ENCODE data around the gene IKBIP.
"Not testable (repeated sequence)": the region's sequence is repeated elsewhere in the genome, so short reads cannot be mapped to it uniquely, and the experiment has no call there.

IKBIP gene

GRCh38 chr12:98610596-98610995, 34.0 kb downstream of the IKBIP start:
- CTCF ChIA-PET, result no interaction called here
- POLR2A ChIA-PET, result no interaction called here
- DNase-seq (ENCODE audit: extremely low spot score), result no peak
- TF ChIP-seq FOXM1 (IDR thresholded peaks at IDR 0.05; ENCODE audit: borderline replicate concordance) (no peak), FOXK2 (IDR thresholded peaks at IDR 0.05) (no peak), TARDBP (IDR thresholded peaks at IDR 0.05) (no peak), CTBP1 (IDR thresholded peaks at IDR 0.05; ENCODE audit: borderline replicate concordance) (no peak), ARNT (IDR thresholded peaks at IDR 0.05) (no peak), NFRKB (IDR thresholded peaks at IDR 0.05) (no peak), HDGF (IDR thresholded peaks at IDR 0.05; ENCODE audit: borderline replicate concordance) (no peak), FOXA1 (IDR thresholded peaks at IDR 0.05) (no peak), SP1 (IDR thresholded peaks at IDR 0.05) (no peak), BHLHE40 (IDR thresholded peaks at IDR 0.05; ENCODE audit: borderline replicate concordance) (no peak), SUZ12 (IDR thresholded peaks at IDR 0.05) (no peak), ZNF384 (IDR thresholded peaks at IDR 0.05) (no peak), ELF4 (IDR thresholded peaks at IDR 0.05) (no peak), PKNOX1 (IDR thresholded peaks at IDR 0.05) (no peak), L3MBTL2 (conservative IDR thresholded peaks at IDR 0.05) (no peak), LEF1 (IDR thresholded peaks at IDR 0.05; ENCODE audit: borderline replicate concordance) (no peak)

- ChIA-PET CTCF (interaction anchor here (1.0 kb wide), 1 partner anchor 40 kb away, joined by 3 read pairs; no protein-coding TSS in a partner anchor), POLR2A (interaction anchor here (1.3 to 5.4 kb wide), 2 partner anchors 13 to 38 kb away, joined by 5 to 31 read pairs; partner anchors contain the start of genes IKBIP and SLC25A3)
- TF ChIP-seq NFRKB (IDR thresholded peaks at IDR 0.05) (no peak), ZNF384 (IDR thresholded peaks at IDR 0.05) (no peak), FOXK2 (IDR thresholded peaks at IDR 0.05) (no peak), CTBP1 (IDR thresholded peaks at IDR 0.05; ENCODE audit: borderline replicate concordance) (no peak), LEF1 (IDR thresholded peaks at IDR 0.05; ENCODE audit: borderline replicate concordance) (no peak), ARNT (IDR thresholded peaks at IDR 0.05) (no peak), SUZ12 (IDR thresholded peaks at IDR 0.05) (no peak), HDGF (IDR thresholded peaks at IDR 0.05; ENCODE audit: borderline replicate concordance) (no peak), SP1 (IDR thresholded peaks at IDR 0.05) (no peak), FOXA1 (IDR thresholded peaks at IDR 0.05) (no peak), FOXM1 (IDR thresholded peaks at IDR 0.05; ENCODE audit: borderline replicate concordance) (no peak), ELF4 (IDR thresholded peaks at IDR 0.05) (no peak)
- no peak for DNase-seq (ENCODE audit: extremely low spot score)
Measured at GRCh38 chr12:98606359-98606988, 38.1 kb downstream of the IKBIP start.

GRCh38 chr12:98601924-98602323, 42.7 kb downstream of the IKBIP start:
- CTCF ChIA-PET, result no interaction called here
- TF ChIP-seq SUZ12 (IDR thresholded peaks at IDR 0.05) (no peak), PKNOX1 (IDR thresholded peaks at IDR 0.05) (peak; percentile 73; the same call in 1 of the 2 replicates)
- DNase-seq (ENCODE audit: extremely low spot score), result no peak
- POLR2A ChIA-PET, result interaction anchor here (5.4 kb wide), 1 partner anchor 8 kb away, joined by 31 read pairs; the partner anchor contains the start of gene SLC25A3

GRCh38 chr12:98597313-98597712, 47.3 kb downstream of the IKBIP start:
- CTCF ChIA-PET; DNase-seq (ENCODE audit: extremely low spot score); POLR2A ChIA-PET: not testable (repeated sequence)

- ChIA-PET POLR2A (interaction anchor here (2.5 to 3.4 kb wide), 2 partner anchors 9 to 49 kb away, joined by 23 to 31 read pairs; partner anchors contain the start of genes APAF1 and IKBIP), CTCF (interaction anchor here (0.9 to 2.1 kb wide), 2 partner anchors 28 kb away, joined by 4 to 12 read pairs; no protein-coding TSS in a partner anchor)
- no peak for DNase-seq (ENCODE audit: extremely low spot score)
- TF ChIP-seq ZNF384 (IDR thresholded peaks at IDR 0.05) (no peak), FOXA1 (IDR thresholded peaks at IDR 0.05) (no peak), PKNOX1 (IDR thresholded peaks at IDR 0.05) (no peak), L3MBTL2 (conservative IDR thresholded peaks at IDR 0.05) (no peak), BHLHE40 (IDR thresholded peaks at IDR 0.05; ENCODE audit: borderline replicate concordance) (no peak), ELF4 (IDR thresholded peaks at IDR 0.05) (no peak), HDGF (IDR thresholded peaks at IDR 0.05; ENCODE audit: borderline replicate concordance) (no peak)
Measured at GRCh38 chr12:98595243-98595988, 49.2 kb downstream of the IKBIP start.

- no peak for DNase-seq (ENCODE audit: extremely low spot score)
- ChIA-PET CTCF (interaction anchor here (1.1 to 2.1 kb wide), 2 partner anchors 22 to 27 kb away, joined by 6 to 12 read pairs; no protein-coding TSS in a partner anchor), POLR2A (interaction anchor here (0.6 to 3.4 kb wide), 8 partner anchors 10 to 148 kb away, joined by 3 to 31 read pairs (median 6); partner anchors contain the start of genes APAF1 and IKBIP)
- TF ChIP-seq FOXK2 (IDR thresholded peaks at IDR 0.05), result no peak
- TF ChIP-seq L3MBTL2 (conservative IDR thresholded peaks at IDR 0.05), result no peak
- no peak for TF ChIP-seq ELF4 (IDR thresholded peaks at IDR 0.05)
- no peak for TF ChIP-seq FOXA1 (IDR thresholded peaks at IDR 0.05)
- TF ChIP-seq SUZ12 (IDR thresholded peaks at IDR 0.05), result no peak
- no peak for TF ChIP-seq ARNT (IDR thresholded peaks at IDR 0.05)
- no peak for TF ChIP-seq NFRKB (IDR thresholded peaks at IDR 0.05)
- no peak for TF ChIP-seq ZNF384 (IDR thresholded peaks at IDR 0.05)
- TF ChIP-seq PKNOX1 (IDR thresholded peaks at IDR 0.05), result no peak
- no peak for TF ChIP-seq FOXM1 (IDR thresholded peaks at IDR 0.05; ENCODE audit: borderline replicate concordance)
- TF ChIP-seq TARDBP (IDR thresholded peaks at IDR 0.05), result no peak
- no peak for TF ChIP-seq LEF1 (IDR thresholded peaks at IDR 0.05; ENCODE audit: borderline replicate concordance)
Measured at GRCh38 chr12:98594050-98594835, 50.3 kb downstream of the IKBIP start.

All from HEK293T (cell line).